HuH-7.5 (cell line): ENCODE data around the gene KCNRG.
A peak's percentile ranks its signal among the peaks of the same experiment; 100 is the strongest.
"Not testable (repeated sequence)": the region's sequence is repeated elsewhere in the genome, so short reads cannot be mapped to it uniquely, and the experiment has no call there.

Experiments
- DNase-seq: peaks from one replicate; pipeline ENCODE4 v3.0.0; 2011; ENCODE audit warnings: low spot score

KCNRG gene

GRCh38 chr13:50015258-50015657 lies at the start of gene KCNRG:
Gene KCNRG, plus strand, starts transcription at chr13:50015444. Its CDS starts 50 bp downstream, at chr13:50015494.
- no peak for DNase-seq

DNA sequence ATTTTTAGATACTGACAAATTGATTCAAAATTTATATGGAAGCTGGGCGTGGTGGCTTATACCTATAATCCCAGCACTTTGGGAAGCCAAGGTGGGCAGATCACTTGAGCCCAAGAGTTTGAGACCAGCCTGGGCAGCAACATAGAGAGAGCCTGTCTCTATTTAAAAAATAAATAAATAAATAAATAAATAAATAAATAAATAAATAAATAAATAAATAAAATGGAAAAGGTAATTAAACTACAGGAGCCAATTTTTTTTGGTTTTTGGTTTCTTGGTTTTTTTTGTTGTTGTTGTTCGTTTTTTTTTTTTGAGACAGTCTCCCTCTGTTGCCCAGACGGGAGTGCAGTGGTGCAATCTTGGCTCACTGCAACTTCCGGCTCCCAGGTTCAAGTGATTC lies 47.8 kb upstream of the KCNRG start:
- DNase-seq, result no peak

DNA sequence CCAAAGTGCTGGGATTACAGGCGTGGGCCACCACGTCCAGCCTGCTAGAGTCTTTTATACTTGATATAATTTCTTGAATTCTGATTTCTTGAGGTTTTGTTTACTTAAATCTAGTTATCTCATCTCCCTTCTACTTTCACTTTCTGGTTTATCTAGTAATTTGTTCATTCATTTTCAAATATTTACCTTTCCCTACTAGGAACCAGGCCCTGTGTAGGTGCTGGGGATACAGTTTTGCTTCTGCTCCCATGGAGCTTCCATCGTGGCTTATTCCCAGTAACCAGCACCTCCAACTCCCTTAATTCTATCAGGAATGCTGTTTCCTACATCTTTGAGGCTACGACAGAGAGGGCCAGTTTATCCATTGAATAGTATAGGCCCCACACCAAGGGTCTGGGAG lies 42.5 kb upstream of the KCNRG start:
- no peak for DNase-seq

- no peak for DNase-seq
Observed at GRCh38 chr13:49975826-49976225, 39.4 kb upstream of the KCNRG start.

GRCh38 chr13:49976314-49977258 lies 38.7 kb upstream of the KCNRG start:
- peak; percentile 46 for DNase-seq

DNA sequence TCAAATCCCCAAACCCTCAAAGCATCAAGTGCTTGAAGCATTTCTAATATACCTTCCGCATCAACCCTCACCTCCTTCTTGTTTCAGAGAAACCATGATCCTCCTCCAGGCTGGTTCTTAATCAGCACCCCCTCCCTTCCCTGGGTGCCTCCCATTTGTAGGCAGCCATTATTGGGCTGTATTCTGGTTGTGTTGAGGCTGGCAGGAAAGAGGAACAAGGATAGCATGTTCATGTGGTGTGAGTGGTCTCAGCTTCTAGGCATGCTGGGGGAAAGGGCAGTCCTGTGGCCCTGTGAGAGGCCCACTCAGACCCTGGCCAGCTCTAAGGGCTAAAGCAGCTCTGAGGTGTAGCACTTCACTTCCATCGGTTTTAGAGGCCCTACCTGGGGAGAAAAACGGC lies 37.3 kb upstream of the KCNRG start:
- DNase-seq, result no peak

DNA sequence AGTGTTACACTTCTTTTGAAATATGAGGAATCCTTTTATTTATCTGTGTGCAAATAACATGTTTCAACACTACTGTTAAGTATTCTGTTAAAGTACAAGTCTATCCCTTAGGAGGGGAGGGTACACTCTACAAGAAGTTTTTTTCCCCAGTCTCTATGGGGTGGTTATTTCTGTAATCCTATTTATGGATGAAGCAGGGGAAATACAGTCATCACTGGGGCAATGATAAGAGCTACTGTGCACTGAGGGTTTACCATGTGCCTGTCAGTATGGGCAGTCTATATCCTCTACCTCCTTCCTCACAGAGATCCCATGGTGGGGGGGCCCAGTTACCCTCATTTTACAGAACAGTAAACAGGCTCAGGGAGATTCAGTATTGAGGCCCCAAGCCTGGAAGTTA lies 35.0 kb upstream of the KCNRG start:
- no peak for DNase-seq

GRCh38 chr13:49985129-49985528 lies 30.1 kb upstream of the KCNRG start:
- no peak for DNase-seq

DNA sequence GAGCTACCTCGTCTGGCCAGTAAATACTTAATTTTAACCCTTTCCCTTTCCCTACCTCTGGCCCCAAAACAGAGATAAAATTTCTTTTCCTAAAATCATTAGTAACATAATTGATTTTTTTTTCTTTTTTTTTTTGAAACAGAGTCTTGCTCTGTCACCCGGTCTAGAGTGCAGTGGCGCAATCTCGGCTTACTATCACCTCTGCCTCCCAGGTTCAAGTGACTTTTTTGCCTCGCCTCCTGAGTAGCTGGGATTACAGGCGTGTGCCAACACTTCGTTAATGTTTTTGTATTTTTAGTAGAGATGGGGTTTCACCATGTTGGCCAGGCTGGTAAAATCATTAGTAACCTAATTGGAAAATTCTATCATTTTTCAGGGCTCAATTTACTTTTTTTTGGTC lies 28.8 kb upstream of the KCNRG start:
- no peak for DNase-seq

DNA sequence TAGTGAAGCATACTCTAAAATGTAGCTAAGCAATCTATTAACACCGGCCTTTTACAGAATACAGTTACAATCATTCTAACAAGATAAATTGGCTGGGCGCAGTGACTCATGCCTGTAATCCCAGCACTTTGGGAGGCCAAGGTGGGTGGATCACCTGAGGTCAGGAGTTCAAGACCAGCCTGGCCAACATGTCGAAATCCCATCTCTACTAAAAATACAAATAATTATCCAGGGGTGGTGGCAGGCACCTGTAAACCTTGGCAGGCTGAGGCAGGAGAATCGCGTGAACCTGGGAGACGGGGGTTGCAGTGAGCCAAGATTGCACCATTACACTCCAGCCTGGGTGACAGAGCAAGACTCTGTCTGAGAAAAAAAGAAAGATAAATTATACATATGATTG lies 24.6 kb upstream of the KCNRG start:
- DNase-seq, result not testable (repeated sequence)

DNA sequence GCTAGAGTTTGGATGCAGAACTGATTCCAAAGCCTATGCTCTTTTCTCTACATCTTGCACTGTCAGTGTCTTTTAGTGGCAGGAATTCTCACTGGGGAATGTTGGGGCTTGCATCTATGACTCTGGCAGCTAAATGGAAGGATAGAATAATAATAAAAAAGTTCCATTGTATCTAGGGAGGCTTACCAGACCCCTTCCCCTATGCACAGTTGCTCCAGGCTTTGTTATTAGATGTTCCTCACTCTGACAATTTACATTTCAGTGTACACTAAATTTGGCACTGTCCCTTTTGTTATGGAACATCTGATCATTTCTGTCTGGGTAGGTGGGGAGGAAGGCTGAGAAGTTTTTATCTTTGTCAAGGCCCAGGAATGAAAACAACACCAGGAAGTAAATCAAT lies 22.1 kb upstream of the KCNRG start:
- DNase-seq, result no peak

DNA sequence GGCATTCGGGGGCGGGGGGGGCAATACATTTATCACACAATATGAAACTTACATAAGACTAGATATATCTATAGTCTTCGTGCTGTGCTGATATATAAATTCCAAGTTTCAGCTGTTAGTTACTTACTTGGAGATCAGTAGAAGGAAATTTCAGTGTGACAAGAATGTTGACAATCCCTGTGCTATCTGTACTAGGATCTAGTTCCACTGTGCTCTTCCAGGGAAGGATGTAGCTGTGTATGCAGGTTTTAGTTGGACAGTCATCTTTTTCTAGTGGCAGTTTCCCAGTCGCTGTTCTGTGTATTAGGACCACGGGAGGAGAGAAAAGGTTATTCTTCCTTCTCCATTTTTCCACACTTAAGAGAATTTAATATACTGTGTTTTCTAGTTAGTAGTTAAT lies 21.6 kb upstream of the KCNRG start:
- no peak for DNase-seq

DNA sequence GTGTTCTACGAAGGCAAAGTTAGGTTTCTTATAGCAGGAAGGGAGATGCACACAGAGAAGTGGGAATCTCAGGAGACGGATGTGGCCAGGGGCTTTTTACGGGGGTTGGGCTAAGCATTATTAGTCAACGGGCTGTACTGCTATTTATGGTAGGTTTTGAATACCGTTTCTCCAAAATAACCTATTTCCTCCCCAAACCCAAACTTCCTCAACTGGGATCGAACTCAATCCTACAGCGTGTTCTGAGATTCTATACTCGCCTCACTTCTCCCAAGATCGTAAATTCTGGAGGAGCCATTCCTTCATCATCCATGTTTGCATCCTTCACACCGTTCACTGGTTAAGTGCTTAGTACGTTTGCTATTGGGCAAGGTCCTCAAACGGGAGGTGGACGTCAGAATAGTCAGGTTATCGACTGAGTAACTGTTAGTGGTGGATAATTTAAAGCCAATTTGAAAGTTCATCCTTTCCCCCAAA lies 19.6 kb upstream of the KCNRG start:
- DNase-seq, result no peak

GRCh38 chr13:49996161-49996915 lies 18.9 kb upstream of the KCNRG start:
- DNase-seq, result peak; percentile 65

- peak; percentile 69 for DNase-seq
Observed at GRCh38 chr13:49996951-49997895, 18.0 kb upstream of the KCNRG start, which contains the start of gene TRIM13. Gene TRIM13, plus strand, starts transcription at chr13:49997042. Its CDS starts 14,899 bp downstream, at chr13:50011941.

- DNase-seq, result no peak
Observed at GRCh38 chr13:49997955-49998354, 17.3 kb upstream of the KCNRG start.

DNA sequence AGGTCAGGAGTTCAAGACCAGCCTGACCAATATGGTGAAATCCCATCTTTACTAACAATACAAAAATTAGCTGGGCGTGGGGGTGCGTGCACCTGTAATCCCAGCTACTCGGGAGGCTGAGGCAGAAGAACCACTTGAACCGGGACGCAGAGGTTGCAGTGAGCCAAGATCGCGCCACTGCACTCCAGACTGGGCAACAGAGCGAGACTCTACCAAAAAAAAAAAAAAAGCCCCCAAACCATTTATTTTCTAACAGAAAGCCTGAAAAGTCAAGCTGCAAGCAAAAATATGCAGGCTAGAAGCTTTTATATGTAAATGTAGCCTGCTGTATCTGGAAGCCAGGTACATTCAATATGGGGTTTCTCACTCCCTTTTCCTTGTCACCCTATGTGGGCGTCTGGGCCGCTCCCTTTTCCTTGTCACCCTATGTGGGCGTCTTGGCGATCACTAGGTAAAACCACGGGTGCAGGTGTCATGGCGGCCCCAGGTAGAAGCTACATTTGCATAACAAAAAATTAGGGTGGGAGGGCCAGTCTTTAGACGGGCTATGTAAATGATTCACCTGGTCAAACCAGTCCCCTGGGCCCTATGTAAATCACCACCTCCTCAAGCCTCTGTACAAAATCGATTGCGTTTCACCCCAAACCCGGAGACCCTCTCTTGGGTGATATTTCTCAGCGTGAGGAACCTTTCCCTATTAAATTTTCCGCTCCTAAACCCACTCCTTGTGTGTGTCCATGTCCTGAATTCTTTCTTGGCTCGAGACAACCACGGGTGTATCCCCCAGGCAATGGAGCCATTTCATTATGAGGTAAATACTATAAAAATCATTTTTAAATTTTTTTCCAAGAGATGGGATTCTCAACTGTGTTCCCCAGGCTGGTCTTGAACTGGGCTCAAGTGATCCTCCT lies 16.3 kb upstream of the KCNRG start:
- DNase-seq, result no peak

DNA sequence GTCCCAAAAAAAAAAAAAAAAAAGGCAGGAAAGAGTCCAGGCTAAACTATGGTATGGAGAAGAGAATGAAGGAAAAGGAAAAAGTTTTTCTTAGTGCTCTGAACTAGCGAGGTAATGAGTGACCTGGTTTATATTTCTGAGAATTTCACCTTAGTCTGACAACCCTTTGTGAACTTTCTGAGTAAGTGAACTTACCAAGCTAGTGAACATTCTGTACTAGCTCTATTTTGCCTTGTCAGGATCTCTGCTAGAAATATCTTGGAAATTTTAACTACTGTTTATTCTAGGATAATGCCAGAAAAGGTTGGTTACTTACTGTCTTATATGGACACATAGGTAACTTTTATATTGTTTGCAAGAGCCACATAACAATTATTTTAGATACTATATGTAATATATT lies 14.0 kb upstream of the KCNRG start:
- no peak for DNase-seq

DNA sequence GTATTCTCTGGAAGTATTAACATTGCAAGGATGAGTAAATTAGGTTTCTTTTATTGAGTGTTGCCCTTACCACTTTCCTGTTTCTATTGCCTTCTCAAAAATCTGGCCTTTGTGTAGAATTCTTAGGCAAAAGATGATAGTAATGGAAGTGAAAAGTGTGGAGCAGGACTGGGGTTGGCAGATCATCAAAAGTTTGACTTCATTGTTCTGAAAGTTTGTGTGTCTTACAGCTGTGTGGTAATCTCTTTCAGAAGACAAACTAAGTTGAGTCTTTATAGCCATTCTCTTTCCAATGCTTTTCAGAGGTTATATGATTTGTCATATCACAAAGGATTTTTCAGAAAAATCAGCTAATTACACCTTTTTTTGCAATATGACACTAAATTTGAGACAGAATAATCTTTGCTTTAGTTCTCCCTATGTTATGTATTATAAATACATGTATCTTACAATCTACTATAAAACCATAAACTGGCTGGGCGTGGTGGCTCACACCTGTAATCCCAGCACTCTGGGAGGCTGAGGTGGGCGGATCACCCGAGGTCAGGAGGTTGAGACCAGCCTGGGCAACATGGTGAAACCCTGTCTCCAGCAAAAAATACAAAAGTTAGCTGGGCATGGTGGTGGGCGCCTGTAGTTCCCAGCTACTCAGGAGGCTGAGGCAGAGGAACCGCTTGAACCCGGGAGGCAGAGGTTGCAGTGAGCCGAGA lies 8.7 kb upstream of the KCNRG start:
- no peak for DNase-seq

DNA sequence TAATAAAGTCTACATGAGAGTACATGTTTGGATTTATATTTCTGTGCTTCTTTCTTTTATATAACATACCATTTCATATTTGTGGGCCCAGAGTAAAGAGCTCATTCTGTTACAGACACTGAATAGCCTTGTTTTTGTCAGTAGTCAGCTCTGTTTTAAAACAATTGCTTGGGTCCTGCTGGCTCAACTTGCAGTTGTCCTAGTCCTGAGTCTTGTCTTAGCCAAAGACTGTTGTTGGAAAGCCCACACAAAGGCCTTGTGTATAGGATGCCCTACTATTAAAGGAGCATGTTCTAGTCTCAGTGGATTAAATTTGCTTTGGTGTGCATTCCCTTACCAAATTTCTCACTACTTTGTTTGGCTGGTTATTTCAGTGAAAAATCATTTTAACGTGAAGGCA lies 3.8 kb upstream of the KCNRG start:
- no peak for DNase-seq
